Pancreas (tissue), 10 donors: Measurements from ENCODE around the gene BAZ2B. TPM values are rescaled to one million over a fixed set of nuclear protein-coding genes. Genes with fewer than 3 reads are reported as not detected.

Experiments
- ATAC-seq, 4 donors: fragments of 200-7000 bp; cut with Tn5 transposase; one replicate each; pipeline versions ENCODE4 v1.8.0 to v1.9.1; 2020; ENCODE audit warnings: mild to moderate bottlenecking in 4 of 4, moderate library complexity in 4 of 4
- DNase-seq, 6 donors: peaks; one replicate each; pipeline ENCODE4 v3.0.0-alpha.2; 2020
- FAIRE-seq: peaks from 2 replicates; lab custom pipeline; 2012; peaks lifted over from hg19 to GRCh38; lab: Jason Lieb, UNC
- H3K27ac ChIP-seq, 4 donors: fragments of 200-600 bp; sonication (generic); 1 replicate in 3 of 4; 2 replicates in 1 of 4; pipeline versions ENCODE4 v1.5.0 to v1.8.0; 2020
- H3K27me3 ChIP-seq, 4 donors: fragments of 200-600 bp; one replicate each; pipeline ENCODE4 v1.8.0; 2021
- H3K36me3 ChIP-seq, 3 donors: fragments of 200-600 bp; sonication (generic) in 1 of 3; one replicate each; pipeline versions ENCODE4 v1.5.0 to v1.8.0; 2020 to 2021
- H3K4me1 ChIP-seq, 3 donors: fragments of 200-600 bp; one replicate each; pipeline ENCODE4 v1.8.0; 2021
- H3K4me3 ChIP-seq, 4 donors: fragments of 200-600 bp; sonication (generic) in 2 of 4; one replicate each; pipeline versions ENCODE4 v1.5.0 to v1.8.0; 2020 to 2021
- H3K9me3 ChIP-seq, 4 donors: fragments of 200-600 bp; one replicate each; pipeline ENCODE4 v1.8.0; 2021
- WGBS, 2 donors: extraction: QIAGEN DNeasy Blood & Tissue Kit; methylation state at CpG; one replicate each; pipeline ENCODE4 v1.1.7; 2013; 5-methylcytosine and 5-hydroxymethylcytosine counted together
- intact Hi-C, 3 donors: fragments of 100-400 bp; cut with DNase I; formaldehyde crosslinking; loops; one replicate each; pipeline versions ENCODE4 v1.11.1 to v1.14.2; 2022
- polyA plus RNA-seq, 2 donors: library from polyadenylated mRNA; stranded (reverse); fragments of 200-250 nt; gene quantifications; one replicate each; pipeline ENCODE4 v1.2.3, GENCODE V29; 2013
- total RNA-seq, 6 donors: library from RNA; stranded (reverse); fragmentation: NEBNext Ultra II Directional in 4 of 6; extraction: Animal tissue kit (Norgen Biotek cat#: 25700) in 4 of 6; gene quantifications; one replicate each; pipeline versions ENCODE4 v1.2.1 to v1.2.4, GENCODE V29; 2021 to 2023
- TF ChIP-seq, protein P1 (sequence below), 4 donors: fragments of 200-600 bp; sonication (generic) in 3 of 4; IDR thresholded peaks; one replicate each; pipeline versions ENCODE4 v1.5.0 to v1.8.0; 2021; ENCODE audit warnings: antibody characterized with exemption in 4 of 4
- donor health status: healthy with polysubstance abuse.
- donor health status: DM: no; HTN: no; CAD: no; lungs with moderate emphysema.
- donor health status: DM: no; HTN: no; CAD: no.
- donor health status: control.
- donor health status: control.
- donor health status: Bipolar disorder and iron deficiency.
- donor health status: DM: yes; HTN: yes; CAD: no.
- donor health status: DM: no; HTN: no; CAD: no.
- donor health status: DM: no; HTN: no; CAD: no.
- donor health status: DM: yes; HTN: yes; CAD: no.

Gene BAZ2B
- total and polyA plus RNA-seq, 8 donors = 14.4 to 52.1 (median 34.4) TPM

DNA sequence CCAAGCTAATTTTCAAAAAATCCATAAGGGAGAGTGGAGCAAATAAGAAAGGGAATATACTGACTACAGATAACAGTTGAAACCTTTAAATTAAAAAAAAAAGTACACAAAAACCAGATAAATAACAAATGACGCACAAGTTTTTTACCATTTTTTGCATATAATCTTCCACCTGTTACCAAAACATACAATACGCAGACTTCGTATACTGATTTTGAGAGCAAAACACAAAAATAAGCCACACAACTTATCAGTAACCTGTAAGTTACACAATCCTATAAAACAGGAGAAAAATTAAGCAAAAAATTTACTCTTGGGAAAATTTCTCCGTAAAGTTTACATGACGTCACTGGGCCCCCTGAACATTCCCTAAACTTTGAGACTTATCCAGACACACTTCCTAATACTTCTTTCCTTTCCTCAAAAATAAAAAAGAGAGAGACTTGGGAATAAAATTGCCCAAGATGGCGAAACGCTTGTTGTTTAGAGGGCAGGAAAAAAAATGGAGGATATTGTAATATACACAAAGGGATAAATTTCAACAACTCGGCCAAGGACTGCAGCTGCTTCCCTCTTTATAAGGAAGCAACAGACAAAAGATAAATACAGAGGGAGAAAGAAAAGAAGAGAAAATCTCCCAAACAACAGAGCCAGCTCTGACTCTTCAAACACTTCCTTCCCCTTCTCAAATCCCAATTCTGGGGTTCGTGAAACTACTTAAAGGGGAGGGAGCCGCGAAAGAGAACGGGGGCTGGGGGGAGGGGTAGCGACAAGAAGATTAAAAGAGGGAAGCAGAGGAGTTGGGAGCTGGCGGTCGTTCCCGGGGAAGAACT, 1.6 kb downstream of the BAZ2B start:
- TF ChIP-seq, protein P1, sequence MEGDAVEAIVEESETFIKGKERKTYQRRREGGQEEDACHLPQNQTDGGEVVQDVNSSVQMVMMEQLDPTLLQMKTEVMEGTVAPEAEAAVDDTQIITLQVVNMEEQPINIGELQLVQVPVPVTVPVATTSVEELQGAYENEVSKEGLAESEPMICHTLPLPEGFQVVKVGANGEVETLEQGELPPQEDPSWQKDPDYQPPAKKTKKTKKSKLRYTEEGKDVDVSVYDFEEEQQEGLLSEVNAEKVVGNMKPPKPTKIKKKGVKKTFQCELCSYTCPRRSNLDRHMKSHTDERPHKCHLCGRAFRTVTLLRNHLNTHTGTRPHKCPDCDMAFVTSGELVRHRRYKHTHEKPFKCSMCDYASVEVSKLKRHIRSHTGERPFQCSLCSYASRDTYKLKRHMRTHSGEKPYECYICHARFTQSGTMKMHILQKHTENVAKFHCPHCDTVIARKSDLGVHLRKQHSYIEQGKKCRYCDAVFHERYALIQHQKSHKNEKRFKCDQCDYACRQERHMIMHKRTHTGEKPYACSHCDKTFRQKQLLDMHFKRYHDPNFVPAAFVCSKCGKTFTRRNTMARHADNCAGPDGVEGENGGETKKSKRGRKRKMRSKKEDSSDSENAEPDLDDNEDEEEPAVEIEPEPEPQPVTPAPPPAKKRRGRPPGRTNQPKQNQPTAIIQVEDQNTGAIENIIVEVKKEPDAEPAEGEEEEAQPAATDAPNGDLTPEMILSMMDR (IDR thresholded peaks at IDR 0.05) = no peak
- 0 to 1% methylated on average over 16 of the region's 16 CpGs for WGBS, 2 donors
- peak; percentile 94 for FAIRE-seq
- intact Hi-C loops = no loop called here
- Histone ChIP-seq H3K4me1 (peaks cover 27 to 59% (median 45%) of the 10 kb centered on the region in 3 donors), H3K27ac (peak overlapping the region; percentile 91 to 99 (median 96)), H3K4me3 (peak overlapping the region; percentile 40 to 73 (median 64)), H3K9me3 (peaks cover 0 to 3% (median 0%) of the 10 kb centered on the region in 4 donors), H3K36me3 (no peaks in the 10 kb centered on the region), H3K27me3 (no peaks in the 10 kb centered on the region)
- ATAC-seq = peak; percentile 38 to 46 (median 42)
- DNase-seq = peak in 1 of 6 donors; percentile 15

DNA sequence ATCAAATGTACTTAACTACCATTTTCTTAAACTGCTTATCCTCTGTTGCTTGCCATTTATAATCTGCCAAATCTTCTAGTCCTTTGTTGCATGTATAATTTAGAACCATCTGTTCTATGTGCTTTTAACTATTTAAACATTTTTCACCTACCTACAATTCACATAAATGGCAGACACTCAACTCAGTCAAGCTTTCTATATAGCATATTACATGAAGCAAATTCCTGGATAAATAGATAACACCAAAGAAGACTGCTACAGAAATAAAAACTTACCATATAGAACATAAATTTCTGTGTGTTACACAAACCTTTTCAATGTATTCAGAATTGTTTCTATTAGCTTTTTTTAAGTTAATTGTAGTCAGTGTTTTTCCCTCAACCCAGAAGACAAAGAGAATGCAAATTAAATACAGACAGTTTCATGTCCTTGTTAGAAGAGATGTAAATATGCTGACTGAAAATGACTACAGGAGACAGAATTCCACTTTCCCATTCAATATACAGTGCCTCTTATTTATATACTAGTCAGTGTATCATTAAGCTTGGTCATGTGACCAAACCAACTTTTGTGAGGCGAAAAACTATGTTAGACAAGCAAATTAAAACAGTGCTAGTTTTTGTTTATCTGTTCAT, 2.6 kb downstream of the BAZ2B start:
- H3K36me3 ChIP-seq = no peaks in the 10 kb centered on the region
- TF ChIP-seq, protein P1 (IDR thresholded peaks at IDR 0.05) = no peak
- DNase-seq = no peak
- intact Hi-C loops = no loop called here
- ATAC-seq = peak in 1 of 4 donors; percentile 1
- 3 to 7% methylated on average over 1 of the region's 1 CpG for WGBS, 2 donors
- H3K4me1 ChIP-seq = peaks cover 26 to 56% (median 45%) of the 10 kb centered on the region in 3 donors
- peak overlapping the region; percentile 91 to 99 (median 96) for H3K27ac ChIP-seq
- FAIRE-seq = peak; percentile 68
- H3K27me3 ChIP-seq = no peaks in the 10 kb centered on the region
- peak overlapping the region in 3 of 4 donors; percentile 57 to 73 (median 71) for H3K4me3 ChIP-seq
- H3K9me3 ChIP-seq = peaks cover 0 to 3% (median 0%) of the 10 kb centered on the region in 4 donors

DNA sequence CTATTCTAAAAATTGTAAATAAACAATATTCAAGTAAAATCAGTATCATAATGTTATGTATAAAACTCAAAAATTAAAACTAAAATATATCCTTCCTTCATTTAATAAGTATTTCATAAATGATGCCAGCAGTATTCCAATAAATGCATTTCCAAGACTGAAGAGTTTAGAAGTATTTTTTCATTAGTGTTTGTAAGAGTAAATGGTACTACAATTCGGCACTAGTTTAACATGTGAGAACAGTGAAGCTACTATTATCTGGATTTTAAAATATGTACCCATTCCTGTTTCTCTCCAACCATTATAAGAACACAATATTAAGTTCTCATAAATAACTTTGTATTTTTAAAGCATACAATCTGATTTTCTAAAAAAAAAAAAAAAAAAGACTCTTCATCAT, 3.3 kb downstream of the BAZ2B start:
- Histone ChIP-seq H3K27ac (peak overlapping the region in 2 of 4 donors; percentile 98 to 99), H3K4me3 (peak overlapping the region in 2 of 4 donors; percentile 71 to 73), H3K9me3 (peaks cover 0 to 3% (median 0%) of the 10 kb centered on the region in 4 donors), H3K36me3 (no peaks in the 10 kb centered on the region), H3K4me1 (peaks cover 26 to 49% (median 45%) of the 10 kb centered on the region in 3 donors), H3K27me3 (no peaks in the 10 kb centered on the region)
- TF ChIP-seq, protein P1 (IDR thresholded peaks at IDR 0.05) = no peak
- WGBS, 2 donors = 23 to 27% methylated on average over 1 of the region's 1 CpG
- ATAC-seq (no peak), FAIRE-seq (peak; percentile 86), DNase-seq (no peak)
- intact Hi-C loops = no loop called here

DNA sequence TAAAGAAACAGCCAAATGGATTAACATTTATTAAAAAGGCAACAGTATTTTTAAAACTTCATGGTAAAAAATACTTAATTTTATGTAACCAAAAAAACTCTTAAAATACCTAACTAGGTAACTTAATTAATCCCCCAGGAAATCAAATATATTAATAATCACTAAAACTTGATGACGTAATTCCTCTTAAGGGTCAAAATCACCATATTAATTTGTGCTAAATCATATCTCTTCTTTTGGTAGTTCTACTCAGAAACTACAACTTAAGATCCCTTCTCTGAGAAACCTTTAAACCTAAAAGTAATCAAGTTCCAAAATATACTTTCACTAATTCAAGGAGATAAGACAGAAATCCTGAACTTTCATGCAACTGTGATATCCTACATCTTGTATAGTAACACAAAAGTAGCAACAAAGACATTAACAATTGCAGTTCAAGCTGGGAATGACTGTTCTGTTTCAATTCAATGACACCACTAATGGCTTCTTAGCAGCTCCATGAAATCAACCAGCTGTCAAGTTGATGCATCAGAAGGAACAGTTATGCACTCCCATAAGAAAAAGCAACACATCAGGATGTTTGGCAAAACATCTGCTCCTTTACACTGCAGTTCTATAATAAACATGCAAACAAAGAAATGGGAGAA, 4.0 kb downstream of the BAZ2B start:
- TF ChIP-seq, protein P1 (IDR thresholded peaks at IDR 0.05) = no peak
- Histone ChIP-seq H3K4me3 (no peak overlapping the region), H3K9me3 (peaks cover 0 to 3% (median 0%) of the 10 kb centered on the region in 4 donors), H3K36me3 (no peaks in the 10 kb centered on the region), H3K27me3 (no peaks in the 10 kb centered on the region), H3K4me1 (peaks cover 26 to 45% (median 42%) of the 10 kb centered on the region in 3 donors), H3K27ac (peak overlapping the region in 2 of 4 donors; percentile 15 to 99)
- DNase-seq (no peak), FAIRE-seq (no peak), ATAC-seq (no peak)
- intact Hi-C loops = no loop called here
- 63 to 73% methylated on average over 1 of the region's 1 CpG for WGBS, 2 donors
